HEK293 (cell line): ENCODE results near the gene BORCS6.
A peak's percentile ranks its signal among the peaks of the same experiment; 100 is the strongest.

ENCODE experiments used
- EGR2 ChIP-seq: fragments of 450-650 bp; formaldehyde crosslinking; IDR thresholded peaks from 2 replicates; pipeline ENCODE4 v1.5.1; 2016; ENCODE audit warnings: low read depth, missing biosample characterization, missing genetic modification characterization
- ELK4 ChIP-seq: IDR thresholded peaks from 2 replicates; pipeline ENCODE4 v1.6.1; 2011; ENCODE audit warnings: mild to moderate bottlenecking, low read depth, low read length, borderline replicate concordance
- HOXD13 ChIP-seq: sonication (generic); formaldehyde crosslinking; IDR thresholded peaks from 2 replicates; pipeline ENCODE4 v1.8.0; 2022; ENCODE audit warnings: missing genetic modification reagents, borderline replicate concordance
- KLF1 ChIP-seq: fragments of 450-650 bp; formaldehyde crosslinking; IDR thresholded peaks from 2 replicates; pipeline ENCODE4 v1.5.1; 2016; ENCODE audit warnings: missing biosample characterization, missing genetic modification characterization
- KLF8 ChIP-seq: fragments of 450-650 bp; formaldehyde crosslinking; IDR thresholded peaks from 2 replicates; pipeline ENCODE4 v1.5.1; 2016; ENCODE audit warnings: missing biosample characterization, missing genetic modification characterization
- REST ChIP-seq: fragments of 450-650 bp; formaldehyde crosslinking; IDR thresholded peaks from 2 replicates; pipeline ENCODE4 v1.5.1; 2016; ENCODE audit warnings: missing biosample characterization, missing genetic modification characterization
- SCRT2 ChIP-seq: fragments of 450-650 bp; formaldehyde crosslinking; IDR thresholded peaks from 2 replicates; pipeline ENCODE4 v1.5.1; 2016; ENCODE audit warnings: missing biosample characterization, missing genetic modification characterization
- SP3 ChIP-seq: fragments of 450-650 bp; formaldehyde crosslinking; IDR thresholded peaks from 2 replicates; pipeline ENCODE4 v1.5.1; 2016; ENCODE audit warnings: missing biosample characterization, missing genetic modification characterization
- ZBTB17 ChIP-seq: fragments of 450-650 bp; formaldehyde crosslinking; IDR thresholded peaks from 2 replicates; pipeline ENCODE4 v1.5.1; 2016; ENCODE audit warnings: missing biosample characterization, missing genetic modification characterization
- ZBTB48 ChIP-seq: fragments of 450-650 bp; formaldehyde crosslinking; IDR thresholded peaks from 2 replicates; pipeline ENCODE4 v1.5.1; 2016; ENCODE audit warnings: missing biosample characterization, missing genetic modification characterization
- ZBTB7A ChIP-seq: fragments of 450-650 bp; formaldehyde crosslinking; IDR thresholded peaks from 2 replicates; pipeline ENCODE4 v1.5.1; 2016; ENCODE audit warnings: low read depth, missing biosample characterization, missing genetic modification characterization
- ZFHX2 ChIP-seq: fragments of 450-650 bp; formaldehyde crosslinking; conservative IDR thresholded peaks from 2 replicates; pipeline ENCODE4 v1.5.1; 2016; ENCODE audit warnings: missing biosample characterization, missing genetic modification characterization
- ZFP3 ChIP-seq: fragments of 450-650 bp; formaldehyde crosslinking; IDR thresholded peaks from 2 replicates; pipeline ENCODE4 v1.5.1; 2016; ENCODE audit warnings: low read depth, missing biosample characterization, missing genetic modification characterization
- ZFP37 ChIP-seq: fragments of 450-650 bp; formaldehyde crosslinking; IDR thresholded peaks from 2 replicates; pipeline ENCODE4 v1.5.1; 2016; ENCODE audit warnings: missing biosample characterization, missing genetic modification characterization
- ZNF10 ChIP-seq: fragments of 450-650 bp; formaldehyde crosslinking; IDR thresholded peaks from 2 replicates; pipeline ENCODE4 v1.5.1; 2017; ENCODE audit warnings: missing biosample characterization, missing genetic modification characterization
- ZNF114 ChIP-seq: fragments of 450-650 bp; formaldehyde crosslinking; IDR thresholded peaks from 2 replicates; pipeline ENCODE4 v1.5.0; 2017; ENCODE audit warnings: missing biosample characterization, missing genetic modification characterization
- ZNF146 ChIP-seq: fragments of 450-650 bp; formaldehyde crosslinking; IDR thresholded peaks from 2 replicates; pipeline ENCODE4 v1.5.1; 2016; ENCODE audit warnings: missing biosample characterization, missing genetic modification characterization
- ZNF155 ChIP-seq: fragments of 450-650 bp; formaldehyde crosslinking; IDR thresholded peaks from 2 replicates; pipeline ENCODE4 v1.5.1; 2016; ENCODE audit warnings: missing biosample characterization, missing genetic modification characterization
- ZNF19 ChIP-seq: fragments of 450-650 bp; formaldehyde crosslinking; IDR thresholded peaks from 2 replicates; pipeline ENCODE4; 2016; ENCODE audit warnings: missing biosample characterization, missing genetic modification characterization, low read depth
- ZNF221 ChIP-seq: fragments of 450-650 bp; formaldehyde crosslinking; IDR thresholded peaks from 2 replicates; pipeline ENCODE4 v1.5.1; 2017; ENCODE audit warnings: missing biosample characterization, missing genetic modification characterization, borderline replicate concordance
- ZNF302 ChIP-seq: fragments of 450-650 bp; formaldehyde crosslinking; IDR thresholded peaks from 2 replicates; pipeline ENCODE4 v1.5.1; 2016; ENCODE audit warnings: missing biosample characterization, missing genetic modification characterization, low read depth
- ZNF311 ChIP-seq: fragments of 450-650 bp; formaldehyde crosslinking; IDR thresholded peaks from 2 replicates; pipeline ENCODE4 v1.5.1; 2017; ENCODE audit warnings: missing biosample characterization, missing genetic modification characterization, borderline replicate concordance
- ZNF362 ChIP-seq: fragments of 450-650 bp; formaldehyde crosslinking; IDR thresholded peaks from 2 replicates; pipeline ENCODE4 v1.5.1; 2016; ENCODE audit warnings: missing biosample characterization, missing genetic modification characterization
- ZNF394 ChIP-seq: fragments of 450-650 bp; formaldehyde crosslinking; IDR thresholded peaks from 2 replicates; pipeline ENCODE4 v1.5.1; 2016; ENCODE audit warnings: missing biosample characterization, missing genetic modification characterization, mild to moderate bottlenecking, moderate library complexity, borderline replicate concordance
- ZNF555 ChIP-seq: fragments of 450-650 bp; formaldehyde crosslinking; conservative IDR thresholded peaks from 2 replicates; pipeline ENCODE4 v1.5.1; 2017; ENCODE audit warnings: missing biosample characterization, mild to moderate bottlenecking, missing genetic modification characterization, inconsistent platforms
- ZNF624 ChIP-seq: fragments of 450-650 bp; formaldehyde crosslinking; IDR thresholded peaks from 2 replicates; pipeline ENCODE4 v1.5.1; 2017; ENCODE audit warnings: missing biosample characterization, missing genetic modification characterization
- ZNF639 ChIP-seq: fragments of 450-650 bp; formaldehyde crosslinking; IDR thresholded peaks from 2 replicates; pipeline ENCODE4 v1.5.1; 2016; ENCODE audit warnings: missing biosample characterization, missing genetic modification characterization
- ZNF645 ChIP-seq: fragments of 450-650 bp; formaldehyde crosslinking; IDR thresholded peaks from 2 replicates; pipeline ENCODE4; 2016; ENCODE audit warnings: missing biosample characterization, missing genetic modification characterization
- ZNF664 ChIP-seq: fragments of 450-650 bp; formaldehyde crosslinking; IDR thresholded peaks from 2 replicates; pipeline ENCODE4 v1.5.1; 2016; ENCODE audit warnings: missing biosample characterization, missing genetic modification characterization
- ZNF76 ChIP-seq: fragments of 450-650 bp; formaldehyde crosslinking; IDR thresholded peaks from 2 replicates; pipeline ENCODE4; 2016; ENCODE audit warnings: low read depth, missing biosample characterization, missing genetic modification characterization, borderline replicate concordance
- ZNF768 ChIP-seq: fragments of 450-650 bp; formaldehyde crosslinking; IDR thresholded peaks from 2 replicates; pipeline ENCODE4 v1.5.1; 2018; ENCODE audit warnings: missing biosample characterization, mild to moderate bottlenecking, missing genetic modification characterization

The BORCS6 gene

GRCh38 chr17:8186787-8187516 is 3.0 kb downstream of the BORCS6 start (continued):
- TF ChIP-seq ZNF362 (tag by site-specific recombination), result 0 out of 2 replicates have a peak, but pooled peaks have one; percentile 52
- 0 out of 2 replicates have a peak, but pooled peaks have one; percentile 52 for TF ChIP-seq ELK4
- no peak for TF ChIP-seq ZNF311 (tag by site-specific recombination)
- peak; percentile 5; the same call in 1 of the 2 replicates for TF ChIP-seq SP3 (tag by site-specific recombination)
- TF ChIP-seq ZNF114 (tag by site-specific recombination), result no peak
- TF ChIP-seq ZNF664 (tag by site-specific recombination), result peak; percentile 100
- TF ChIP-seq ZNF555 (tag by site-specific recombination), result no peak
- no peak for TF ChIP-seq ZNF155 (tag by site-specific recombination)
- TF ChIP-seq ZNF302 (tag by site-specific recombination), result no peak
- TF ChIP-seq ZBTB48 (tag by site-specific recombination), result no peak
- TF ChIP-seq ZFP37 (tag by site-specific recombination), result peak; percentile 62; the same call in 1 of the 2 replicates
- TF ChIP-seq ZBTB17, result peak; percentile 91
- TF ChIP-seq SCRT2, result no peak; the same call in 1 of the 2 replicates
- TF ChIP-seq ZNF76 (tag by site-specific recombination), result peak; percentile 61; the same call in 1 of the 2 replicates
- TF ChIP-seq ZNF645 (tag by site-specific recombination), result no peak
- no peak; the same call in none of the 2 replicates for TF ChIP-seq ZNF10 (tag by site-specific recombination)
- TF ChIP-seq REST (tag by site-specific recombination), result peak; percentile 25; the same call in 1 of the 2 replicates
- peak; percentile 79; the same call in 1 of the 2 replicates for TF ChIP-seq ZNF394 (tag by site-specific recombination)
- TF ChIP-seq KLF1 (tag by site-specific recombination), result no peak
- peak; percentile 32; the same call in 1 of the 2 replicates for TF ChIP-seq ZNF639 (tag by site-specific recombination)
- no peak for TF ChIP-seq ZNF19 (tag by site-specific recombination)
- no peak; the same call in 1 of the 2 replicates for TF ChIP-seq ZNF146 (tag by site-specific recombination)
- TF ChIP-seq EGR2 (tag by site-specific recombination), result peak; percentile 48
- peak; percentile 66 for TF ChIP-seq KLF8 (tag by site-specific recombination)
- no peak for TF ChIP-seq ZBTB7A (tag by site-specific recombination)
- TF ChIP-seq ZNF221 (tag by site-specific recombination), result no peak; the same call in 1 of the 2 replicates
- TF ChIP-seq HOXD13 (CRISPR knock-in tag), result no peak
- peak; percentile 76 for TF ChIP-seq ZFHX2 (tag by site-specific recombination)
- no peak; the same call in 1 of the 2 replicates for TF ChIP-seq ZNF624
- no peak for TF ChIP-seq ZFP3 (tag by site-specific recombination)
- TF ChIP-seq ZNF768, result peak; percentile 30; the same call in 1 of the 2 replicates
